Pancreas (tissue), 10 donors: ENCODE results near the gene SPAG9. TPM values are rescaled to one million over a fixed set of nuclear protein-coding genes. Genes with fewer than 3 reads are reported as not detected.

ENCODE experiments used
- ATAC-seq, 4 donors: fragments of 200-7000 bp; cut with Tn5 transposase; one replicate each; pipeline versions ENCODE4 v1.8.0 to v1.9.1; 2020; ENCODE audit warnings: mild to moderate bottlenecking in 4 of 4, moderate library complexity in 4 of 4
- DNase-seq, 6 donors: peaks; one replicate each; pipeline ENCODE4 v3.0.0-alpha.2; 2020
- FAIRE-seq: peaks from 2 replicates; lab custom pipeline; 2012; peaks lifted over from hg19 to GRCh38; lab: Jason Lieb, UNC
- H3K27ac ChIP-seq, 4 donors: fragments of 200-600 bp; sonication (generic); 1 replicate in 3 of 4; 2 replicates in 1 of 4; pipeline versions ENCODE4 v1.5.0 to v1.8.0; 2020
- H3K27me3 ChIP-seq, 4 donors: fragments of 200-600 bp; one replicate each; pipeline ENCODE4 v1.8.0; 2021
- H3K36me3 ChIP-seq, 3 donors: fragments of 200-600 bp; sonication (generic) in 1 of 3; one replicate each; pipeline versions ENCODE4 v1.5.0 to v1.8.0; 2020 to 2021
- H3K4me1 ChIP-seq, 3 donors: fragments of 200-600 bp; one replicate each; pipeline ENCODE4 v1.8.0; 2021
- H3K4me3 ChIP-seq, 4 donors: fragments of 200-600 bp; sonication (generic) in 2 of 4; one replicate each; pipeline versions ENCODE4 v1.5.0 to v1.8.0; 2020 to 2021
- H3K9me3 ChIP-seq, 4 donors: fragments of 200-600 bp; one replicate each; pipeline ENCODE4 v1.8.0; 2021
- WGBS, 2 donors: extraction: QIAGEN DNeasy Blood & Tissue Kit; methylation state at CpG; one replicate each; pipeline ENCODE4 v1.1.7; 2013; 5-methylcytosine and 5-hydroxymethylcytosine counted together
- intact Hi-C, 3 donors: fragments of 100-400 bp; cut with DNase I; formaldehyde crosslinking; loops; one replicate each; pipeline versions ENCODE4 v1.11.1 to v1.14.2; 2022
- polyA plus RNA-seq, 2 donors: library from polyadenylated mRNA; stranded (reverse); fragments of 200-250 nt; gene quantifications; one replicate each; pipeline ENCODE4 v1.2.3, GENCODE V29; 2013
- total RNA-seq, 6 donors: library from RNA; stranded (reverse); fragmentation: NEBNext Ultra II Directional in 4 of 6; extraction: Animal tissue kit (Norgen Biotek cat#: 25700) in 4 of 6; gene quantifications; one replicate each; pipeline versions ENCODE4 v1.2.1 to v1.2.4, GENCODE V29; 2021 to 2023
- TF ChIP-seq, protein P1 (sequence below), 4 donors: fragments of 200-600 bp; sonication (generic) in 3 of 4; IDR thresholded peaks; one replicate each; pipeline versions ENCODE4 v1.5.0 to v1.8.0; 2021; ENCODE audit warnings: antibody characterized with exemption in 4 of 4
- donor health status: healthy with polysubstance abuse.
- donor health status: DM: no; HTN: no; CAD: no; lungs with moderate emphysema.
- donor health status: DM: no; HTN: no; CAD: no.
- donor health status: control.
- donor health status: control.
- donor health status: Bipolar disorder and iron deficiency.
- donor health status: DM: yes; HTN: yes; CAD: no.
- donor health status: DM: no; HTN: no; CAD: no.
- donor health status: DM: no; HTN: no; CAD: no.
- donor health status: DM: yes; HTN: yes; CAD: no.

The SPAG9 gene
- total and polyA plus RNA-seq, 8 donors = 18.7 to 56.1 (median 39.7) TPM

DNA sequence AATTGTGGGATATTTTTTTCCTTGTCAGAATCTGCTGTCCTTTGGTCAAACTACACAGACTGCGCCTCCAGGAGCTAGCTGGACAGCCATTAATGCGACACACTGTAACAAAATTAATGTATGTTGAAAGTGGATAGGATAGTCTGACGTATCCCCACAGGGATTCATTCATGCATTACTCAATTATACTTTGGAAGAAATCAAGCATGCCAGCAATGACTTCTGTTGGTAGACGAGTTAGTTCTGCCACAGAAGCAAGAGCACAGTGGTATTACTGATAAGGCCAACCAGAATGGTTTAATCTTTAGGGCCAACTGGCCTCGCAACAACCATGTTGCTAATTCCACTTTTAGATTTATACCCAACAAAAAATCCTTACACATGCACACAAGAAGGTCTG lies 148.1 kb downstream of the SPAG9 start:
- no peaks in the 10 kb centered on the region for H3K4me1 ChIP-seq
- no peak overlapping the region for H3K27ac ChIP-seq
- ATAC-seq (no peak), DNase-seq (no peak), FAIRE-seq (no peak)
- H3K36me3 ChIP-seq = peaks cover 0 to 53% (median 9%) of the 10 kb centered on the region in 3 donors
- H3K4me3 ChIP-seq = no peak overlapping the region
- H3K27me3 ChIP-seq = no peaks in the 10 kb centered on the region
- TF ChIP-seq, protein P1, sequence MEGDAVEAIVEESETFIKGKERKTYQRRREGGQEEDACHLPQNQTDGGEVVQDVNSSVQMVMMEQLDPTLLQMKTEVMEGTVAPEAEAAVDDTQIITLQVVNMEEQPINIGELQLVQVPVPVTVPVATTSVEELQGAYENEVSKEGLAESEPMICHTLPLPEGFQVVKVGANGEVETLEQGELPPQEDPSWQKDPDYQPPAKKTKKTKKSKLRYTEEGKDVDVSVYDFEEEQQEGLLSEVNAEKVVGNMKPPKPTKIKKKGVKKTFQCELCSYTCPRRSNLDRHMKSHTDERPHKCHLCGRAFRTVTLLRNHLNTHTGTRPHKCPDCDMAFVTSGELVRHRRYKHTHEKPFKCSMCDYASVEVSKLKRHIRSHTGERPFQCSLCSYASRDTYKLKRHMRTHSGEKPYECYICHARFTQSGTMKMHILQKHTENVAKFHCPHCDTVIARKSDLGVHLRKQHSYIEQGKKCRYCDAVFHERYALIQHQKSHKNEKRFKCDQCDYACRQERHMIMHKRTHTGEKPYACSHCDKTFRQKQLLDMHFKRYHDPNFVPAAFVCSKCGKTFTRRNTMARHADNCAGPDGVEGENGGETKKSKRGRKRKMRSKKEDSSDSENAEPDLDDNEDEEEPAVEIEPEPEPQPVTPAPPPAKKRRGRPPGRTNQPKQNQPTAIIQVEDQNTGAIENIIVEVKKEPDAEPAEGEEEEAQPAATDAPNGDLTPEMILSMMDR (IDR thresholded peaks at IDR 0.05) = no peak
- WGBS, 2 donors = 83 to 86% methylated on average over 5 of the region's 5 CpGs
- intact Hi-C loops = no loop called here
- no peaks in the 10 kb centered on the region for H3K9me3 ChIP-seq

- FAIRE-seq = no peak
- H3K9me3 ChIP-seq = no peaks in the 10 kb centered on the region
- WGBS, 2 donors = 50 to 53% methylated on average over 1 of the region's 1 CpG
- H3K27ac ChIP-seq = no peak overlapping the region
- H3K36me3 ChIP-seq = peaks cover 0 to 26% (median 0%) of the 10 kb centered on the region in 3 donors
- H3K4me3 ChIP-seq = no peak overlapping the region
- intact Hi-C loops = no loop called here
- DNase-seq = no peak
- H3K4me1 ChIP-seq = no peaks in the 10 kb centered on the region
- TF ChIP-seq, protein P1 (IDR thresholded peaks at IDR 0.05) = no peak
- no peaks in the 10 kb centered on the region for H3K27me3 ChIP-seq
- peak in 1 of 4 donors; percentile 18 for ATAC-seq
Observed at GRCh38 chr17:50967795-50968194, 152.9 kb downstream of the SPAG9 start.

DNA sequence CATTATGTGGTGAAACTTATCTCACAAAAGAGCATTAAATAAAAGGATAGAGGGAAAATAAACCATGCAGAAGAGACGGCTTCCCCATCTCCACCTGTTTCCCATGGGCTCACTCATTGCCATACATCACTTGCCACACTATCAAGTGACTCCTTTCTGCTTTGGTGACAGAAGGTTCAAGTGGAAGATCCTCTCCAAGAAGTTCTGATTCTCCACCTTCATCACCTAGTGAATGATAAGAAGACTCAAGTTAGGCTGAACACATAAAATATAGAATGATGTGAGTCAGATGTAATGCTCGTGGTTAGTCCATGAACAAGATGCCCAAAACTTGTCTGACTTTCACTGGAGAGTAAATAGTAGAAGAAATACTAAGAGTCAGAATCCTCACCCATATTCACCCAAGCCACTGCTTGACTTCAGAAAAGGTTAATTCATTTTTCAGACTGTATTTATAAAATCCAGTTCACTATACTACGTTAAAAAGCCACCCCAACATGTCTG lies 154.5 kb downstream of the SPAG9 start:
- peaks cover 0 to 31% (median 0%) of the 10 kb centered on the region in 3 donors for H3K36me3 ChIP-seq
- no peak overlapping the region for H3K4me3 ChIP-seq
- no peak overlapping the region for H3K27ac ChIP-seq
- DNase-seq (no peak), ATAC-seq (no peak), FAIRE-seq (no peak)
- H3K9me3 ChIP-seq = no peaks in the 10 kb centered on the region
- TF ChIP-seq, protein P1 (IDR thresholded peaks at IDR 0.05) = no peak
- H3K4me1 ChIP-seq = no peaks in the 10 kb centered on the region
- 77 to 79% methylated on average over 3 of the region's 3 CpGs for WGBS, 2 donors
- intact Hi-C loops = no loop called here
- no peaks in the 10 kb centered on the region for H3K27me3 ChIP-seq

DNA sequence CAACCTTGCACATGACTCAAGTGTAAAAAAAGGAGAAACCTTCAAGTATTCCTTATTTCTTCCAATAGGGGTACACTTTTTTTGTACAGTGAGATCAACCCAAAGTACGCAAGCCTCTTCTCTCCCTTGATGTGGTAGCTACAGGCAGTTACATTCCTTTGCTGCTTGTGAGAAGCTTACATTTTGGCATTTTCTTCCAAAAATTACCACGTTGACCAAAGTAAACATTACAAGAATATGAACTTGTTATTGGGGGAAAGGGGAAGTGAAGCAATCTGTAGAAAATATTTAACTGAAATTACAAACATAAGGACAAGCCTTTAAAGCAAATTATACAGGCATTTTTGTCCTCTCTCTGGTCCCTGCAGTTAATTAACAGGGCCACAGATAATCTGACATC lies 157.5 kb downstream of the SPAG9 start:
- Histone ChIP-seq H3K4me1 (no peaks in the 10 kb centered on the region), H3K36me3 (peaks cover 0 to 22% (median 0%) of the 10 kb centered on the region in 3 donors)

More for the DNA sequence above, 157.5 kb downstream of the SPAG9 start:
- intact Hi-C loops = no loop called here
- 57% methylated on average over 2 of the region's 2 CpGs for WGBS, 2 donors
- DNase-seq (no peak), FAIRE-seq (no peak), ATAC-seq (no peak)
- Histone ChIP-seq H3K9me3 (no peaks in the 10 kb centered on the region), H3K27ac (no peak overlapping the region), H3K4me3 (no peak overlapping the region), H3K27me3 (no peaks in the 10 kb centered on the region)
- TF ChIP-seq, protein P1 (IDR thresholded peaks at IDR 0.05) = no peak
